ENCODE results near the gene CCDC88C.

CCDC88C gene

GRCh38 chr14:91342206-91342760 lies 75.3 kb downstream of the CCDC88C start:
- DNase-seq: no peak

GRCh38 chr14:91341751-91342154 lies 75.9 kb downstream of the CCDC88C start:
- no peak for DNase-seq

- DNase-seq: no peak
These were observed 76.3 kb downstream of the CCDC88C start for GRCh38 chr14:91341334-91341733.

- DNase-seq: no peak
These were observed 77.8 kb downstream of the CCDC88C start for GRCh38 chr14:91339671-91340369.

GRCh38 chr14:91339076-91339475 lies 78.5 kb downstream of the CCDC88C start:
- no peak for DNase-seq

GRCh38 chr14:91338379-91338778 lies 79.2 kb downstream of the CCDC88C start:
- DNase-seq: no peak

GRCh38 chr14:91337699-91338335 lies 79.8 kb downstream of the CCDC88C start:
- no peak for DNase-seq

GRCh38 chr14:91336093-91336450 lies 81.5 kb downstream of the CCDC88C start:
- DNase-seq: no peak

GRCh38 chr14:91335191-91336092 lies 82.2 kb downstream of the CCDC88C start:
- no peak for DNase-seq

- no peak for DNase-seq
These were observed 84.0 kb downstream of the CCDC88C start for GRCh38 chr14:91333650-91334039.

GRCh38 chr14:91332986-91333649 lies 84.5 kb downstream of the CCDC88C start:
- DNase-seq: no peak

GRCh38 chr14:91332171-91332985 lies 85.2 kb downstream of the CCDC88C start:
- DNase-seq: no peak

GRCh38 chr14:91331721-91332120 lies 85.9 kb downstream of the CCDC88C start:
- DNase-seq: no peak

- DNase-seq: no peak
These were observed 86.8 kb downstream of the CCDC88C start for GRCh38 chr14:91330856-91331255.

- no peak for DNase-seq
These were observed 87.4 kb downstream of the CCDC88C start for GRCh38 chr14:91330096-91330696.

- DNase-seq: no peak
These were observed 88.1 kb downstream of the CCDC88C start for GRCh38 chr14:91329486-91330014.

GRCh38 chr14:91328313-91329050 lies 89.1 kb downstream of the CCDC88C start:
- DNase-seq: no peak

GRCh38 chr14:91327661-91328312 lies 89.8 kb downstream of the CCDC88C start:
- no peak for DNase-seq

GRCh38 chr14:91327250-91327595 lies 90.4 kb downstream of the CCDC88C start:
- no peak for DNase-seq

Measured in fibroblast of skin of back (primary cell).